Measurements from ENCODE around the gene BPIFA3.

The BPIFA3 gene

GRCh38 chr20:33229843-33230242, 12.7 kb downstream of the BPIFA3 start:
- no peak for DNase-seq

GRCh38 chr20:33231237-33231636, 14.1 kb downstream of the BPIFA3 start:
- no peak for DNase-seq

GRCh38 chr20:33232486-33233072, 15.4 kb downstream of the BPIFA3 start:
- no peak for DNase-seq

- DNase-seq, result no peak
Observed at GRCh38 chr20:33233129-33233774, 16.1 kb downstream of the BPIFA3 start.

- DNase-seq, result no peak
Observed at GRCh38 chr20:33234050-33234449, 16.9 kb downstream of the BPIFA3 start.

GRCh38 chr20:33235696-33236095, 18.5 kb downstream of the BPIFA3 start, which contains the start of gene BPIFA1:
Gene BPIFA1, plus strand, starts transcription at chr20:33235996. Its CDS starts 1,716 bp downstream, at chr20:33237712.
- DNase-seq, result no peak

GRCh38 chr20:33236351-33236750, 19.2 kb downstream of the BPIFA3 start:
- no peak for DNase-seq

GRCh38 chr20:33237989-33238388, 20.8 kb downstream of the BPIFA3 start:
- DNase-seq, result no peak

GRCh38 chr20:33239418-33239817, 22.3 kb downstream of the BPIFA3 start:
- DNase-seq, result no peak

GRCh38 chr20:33239979-33240736, 23.0 kb downstream of the BPIFA3 start:
- no peak for DNase-seq

GRCh38 chr20:33240923-33241322, 23.8 kb downstream of the BPIFA3 start:
- DNase-seq, result no peak

GRCh38 chr20:33242319-33243100, 25.4 kb downstream of the BPIFA3 start:
- DNase-seq, result no peak

- no peak for DNase-seq
Observed at GRCh38 chr20:33246077-33246476, 28.9 kb downstream of the BPIFA3 start.

GRCh38 chr20:33249456-33249855, 32.3 kb downstream of the BPIFA3 start:
- DNase-seq, result peak in 1 of 2 experiments; percentile 47

GRCh38 chr20:33250666-33251065, 33.5 kb downstream of the BPIFA3 start:
- no peak for DNase-seq

- DNase-seq, result peak in 1 of 2 experiments; percentile 13
Observed at GRCh38 chr20:33251496-33251895, 34.3 kb downstream of the BPIFA3 start.

GRCh38 chr20:33252460-33252859, 35.3 kb downstream of the BPIFA3 start:
- DNase-seq, result no peak

GRCh38 chr20:33255005-33255404, 37.9 kb downstream of the BPIFA3 start:
- no peak for DNase-seq

- no peak for DNase-seq
Observed at GRCh38 chr20:33257237-33257636, 40.1 kb downstream of the BPIFA3 start.

- DNase-seq, result no peak
Observed at GRCh38 chr20:33259371-33259770, 42.2 kb downstream of the BPIFA3 start.

- no peak for DNase-seq
Observed at GRCh38 chr20:33261465-33261864, 44.3 kb downstream of the BPIFA3 start.

- no peak for DNase-seq
Observed at GRCh38 chr20:33262658-33263065, 45.5 kb downstream of the BPIFA3 start.

- no peak for DNase-seq
Observed at GRCh38 chr20:33263784-33264183, 46.6 kb downstream of the BPIFA3 start.
